HepG2 (cell line): ENCODE measurements around the gene NSMCE1. TPM values are rescaled to one million over a fixed set of nuclear protein-coding genes. Genes with fewer than 3 reads are reported as not detected.

Source experiments
- ARHGAP35 ChIP-seq: sonication (generic); formaldehyde crosslinking; IDR thresholded peaks from 2 replicates; pipeline ENCODE4 v1.9.0; 2022; ENCODE audit warnings: mild to moderate bottlenecking, inconsistent platforms, moderate library complexity, missing genetic modification reagents, borderline replicate concordance
- ARNT2 ChIP-seq: sonication (generic); formaldehyde crosslinking; IDR thresholded peaks from 2 replicates; pipeline ENCODE4 v1.8.0; 2022; ENCODE audit warnings: mild to moderate bottlenecking, low read depth, missing genetic modification reagents, moderate library complexity
- FOXP1 ChIP-seq, 2 experiments: fragments of 450-650 bp in 1 of 2; IDR thresholded peaks; 2 replicates each; pipeline ENCODE4 v1.6.1; 2017 to 2018; ENCODE audit warnings: antibody characterized with exemption in 1 of 2
- GATAD1 ChIP-seq: IDR thresholded peaks from 2 replicates; pipeline ENCODE4 v1.6.1; 2016; ENCODE audit warnings: missing genetic modification reagents, missing compliant biosample characterization
- GTF3A ChIP-seq: sonication (generic); formaldehyde crosslinking; conservative IDR thresholded peaks from 2 replicates; pipeline ENCODE4 v1.4.0; 2020; ENCODE audit warnings: mild to moderate bottlenecking, missing genetic modification reagents
- HOXA3 ChIP-seq: sonication (generic); formaldehyde crosslinking; IDR thresholded peaks from 2 replicates; pipeline ENCODE4 v1.5.0; 2020; ENCODE audit warnings: missing genetic modification reagents
- MIER3 ChIP-seq: IDR thresholded peaks from 2 replicates; pipeline ENCODE4 v1.6.1; 2016; ENCODE audit warnings: missing compliant biosample characterization, borderline replicate concordance
- NRL ChIP-seq: sonication (generic); formaldehyde crosslinking; IDR thresholded peaks from 2 replicates; pipeline ENCODE4 v1.5.0; 2020; ENCODE audit warnings: missing genetic modification reagents, mild to moderate bottlenecking, moderate library complexity, borderline replicate concordance
- PAF1 ChIP-seq: IDR thresholded peaks from 2 replicates; pipeline ENCODE4 v1.6.1; 2016; ENCODE audit warnings: missing genetic modification reagents, missing compliant biosample characterization
- SMAD9 ChIP-seq: sonication (generic); formaldehyde crosslinking; IDR thresholded peaks from 2 replicates; pipeline ENCODE4 v1.5.1; 2020; ENCODE audit warnings: mild to moderate bottlenecking, missing genetic modification reagents
- SRSF1 ChIP-seq: fragments of 200-400 bp; formaldehyde crosslinking; optimal IDR thresholded peaks from 2 replicates; pipeline ENCODE3; 2017; ENCODE audit warnings: mild to moderate bottlenecking, low read depth, low read length, moderate library complexity
- SSRP1 ChIP-seq: IDR thresholded peaks from 2 replicates; pipeline ENCODE4 v1.6.1; 2016; ENCODE audit warnings: control low read depth
- STAG1 ChIP-seq: sonication (generic); formaldehyde crosslinking; IDR thresholded peaks from 2 replicates; pipeline ENCODE4 v1.4.0; 2020; ENCODE audit warnings: missing genetic modification reagents
- ZBTB14 ChIP-seq: sonication (generic); formaldehyde crosslinking; IDR thresholded peaks from 2 replicates; pipeline ENCODE4 v1.4.0; 2020; ENCODE audit warnings: missing genetic modification reagents
- ZNF143 ChIP-seq: sonication (generic); formaldehyde crosslinking; IDR thresholded peaks from 2 replicates; pipeline ENCODE4 v1.4.0; 2020; ENCODE audit warnings: missing genetic modification reagents
- ZNF205 ChIP-seq: IDR thresholded peaks from 2 replicates; pipeline ENCODE4 v1.6.1; 2018; ENCODE audit warnings: missing biosample characterization, missing genetic modification reagents
- ZNF3 ChIP-seq: IDR thresholded peaks from 2 replicates; pipeline ENCODE4 v1.7.0; 2017; ENCODE audit warnings: inconsistent platforms
- ZNF451 ChIP-seq: sonication (generic); formaldehyde crosslinking; IDR thresholded peaks from 2 replicates; pipeline ENCODE4 v1.5.0; 2020; ENCODE audit warnings: mild to moderate bottlenecking, missing genetic modification reagents
- ZNF614 ChIP-seq: IDR thresholded peaks from 2 replicates; pipeline ENCODE4 v1.6.1; 2018; ENCODE audit warnings: missing biosample characterization, missing genetic modification reagents, inconsistent platforms, borderline replicate concordance
- ZNF737 ChIP-seq: sonication (generic); formaldehyde crosslinking; IDR thresholded peaks from 2 replicates; pipeline ENCODE4 v1.5.0; 2020; ENCODE audit warnings: missing genetic modification reagents, mild to moderate bottlenecking, borderline replicate concordance
- ZNF773 ChIP-seq: sonication (generic); formaldehyde crosslinking; IDR thresholded peaks from 2 replicates; pipeline ENCODE4 v1.4.0; 2020; ENCODE audit warnings: missing genetic modification reagents, borderline replicate concordance
- polyA plus RNA-seq, 8 experiments: library from polyadenylated mRNA; depleted of rRNA in 3 of 8; stranded (reverse) in 7 of 8; unstranded in 1 of 8; fragments of >200 nt; fragmentation: Illumina TruSeq in 4 of 8; extraction: Trizol in 4 of 8; gene quantifications; 2 replicates each; pipeline versions ENCODE4 v1.2.1 to v1.2.3, GENCODE V29; 2011 to 2016; ENCODE audit warnings: low read depth in 4 of 8, missing spikeins in 1 of 8, mixed read lengths in 1 of 8; ENCODE audit not compliant: insufficient read depth in 1 of 8
- total RNA-seq, 5 experiments: library from RNA; depleted of rRNA; stranded (reverse); fragments of >200 nt; fragmentation: Illumina TruSeq; extraction: Trizol; gene quantifications; 2 replicates each; pipeline ENCODE4 v1.2.3, GENCODE V29; 2016; ENCODE audit warnings: low read depth in 1 of 5
- TF ChIP-seq, protein P1 (sequence below): sonication (generic); formaldehyde crosslinking; IDR thresholded peaks from 2 replicates; pipeline ENCODE4 v1.4.0; 2020; ENCODE audit warnings: missing genetic modification reagents
- TF ChIP-seq, protein P2 (sequence below): sonication (generic); IDR thresholded peaks from 2 replicates; pipeline ENCODE4 v1.6.1; 2016; ENCODE audit warnings: low read depth, borderline replicate concordance
- TF ChIP-seq, protein P3 (sequence below): conservative IDR thresholded peaks from 2 replicates; pipeline ENCODE4 v1.6.1; 2018; ENCODE audit warnings: missing genetic modification reagents

NSMCE1 gene
- total and polyA plus RNA-seq, 2 of the 13 experiments (the other 11 are each of a cell fraction or from before 2014, with no cell fraction given) = 42.7 to 52.9 TPM

GRCh38 chr16:27202923-27203506, 65.6 kb downstream of the NSMCE1 start (continued):
- TF ChIP-seq FOXP1 (IDR thresholded peaks at IDR 0.05) (no peak), FOXP1 (CRISPR knock-in tag; IDR thresholded peaks at IDR 0.05) (peak; percentile 51), ZNF451 (no peak), ZNF205 (CRISPR knock-in tag) (no peak), ZNF737 (CRISPR knock-in tag) (no peak), ARHGAP35 (CRISPR knock-in tag) (no peak; the same call in 1 of the 2 replicates), ZNF3 (0 out of 2 replicates have a peak, but pooled peaks have one; percentile 23), NRL (CRISPR knock-in tag) (no peak; the same call in 1 of the 2 replicates), ZBTB14 (no peak), SRSF1 (no peak), MIER3 (CRISPR knock-in tag) (no peak; the same call in 1 of the 2 replicates), STAG1 (CRISPR knock-in tag) (0 out of 2 replicates have a peak, but pooled peaks have one; percentile 3), ARNT2 (no peak; the same call in 1 of the 2 replicates), ZNF614 (CRISPR knock-in tag) (no peak), SSRP1 (CRISPR knock-in tag) (no peak), GATAD1 (peak; percentile 95), PAF1 (CRISPR knock-in tag) (no peak), GTF3A (CRISPR knock-in tag) (0 out of 2 replicates have a peak, but pooled peaks have one; percentile 21), ZNF773 (no peak), SMAD9 (CRISPR knock-in tag) (0 out of 2 replicates have a peak, but pooled peaks have one; percentile 18), ZNF143 (CRISPR knock-in tag) (no peak), HOXA3 (CRISPR knock-in tag) (peak; percentile 90)
- TF ChIP-seq, protein P1, sequence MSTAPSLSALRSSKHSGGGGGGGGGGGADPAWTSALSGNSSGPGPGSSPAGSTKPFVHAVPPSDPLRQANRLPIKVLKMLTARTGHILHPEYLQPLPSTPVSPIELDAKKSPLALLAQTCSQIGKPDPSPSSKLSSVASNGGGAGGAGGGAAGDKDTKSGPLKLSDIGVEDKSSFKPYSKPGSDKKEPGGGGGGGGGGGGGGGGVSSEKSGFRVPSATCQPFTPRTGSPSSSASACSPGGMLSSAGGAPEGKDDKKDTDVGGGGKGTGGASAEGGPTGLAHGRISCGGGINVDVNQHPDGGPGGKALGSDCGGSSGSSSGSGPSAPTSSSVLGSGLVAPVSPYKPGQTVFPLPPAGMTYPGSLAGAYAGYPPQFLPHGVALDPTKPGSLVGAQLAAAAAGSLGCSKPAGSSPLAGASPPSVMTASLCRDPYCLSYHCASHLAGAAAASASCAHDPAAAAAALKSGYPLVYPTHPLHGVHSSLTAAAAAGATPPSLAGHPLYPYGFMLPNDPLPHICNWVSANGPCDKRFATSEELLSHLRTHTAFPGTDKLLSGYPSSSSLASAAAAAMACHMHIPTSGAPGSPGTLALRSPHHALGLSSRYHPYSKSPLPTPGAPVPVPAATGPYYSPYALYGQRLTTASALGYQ (CRISPR knock-in tag) = no peak; the same call in 1 of the 2 replicates
- TF ChIP-seq, protein P2, sequence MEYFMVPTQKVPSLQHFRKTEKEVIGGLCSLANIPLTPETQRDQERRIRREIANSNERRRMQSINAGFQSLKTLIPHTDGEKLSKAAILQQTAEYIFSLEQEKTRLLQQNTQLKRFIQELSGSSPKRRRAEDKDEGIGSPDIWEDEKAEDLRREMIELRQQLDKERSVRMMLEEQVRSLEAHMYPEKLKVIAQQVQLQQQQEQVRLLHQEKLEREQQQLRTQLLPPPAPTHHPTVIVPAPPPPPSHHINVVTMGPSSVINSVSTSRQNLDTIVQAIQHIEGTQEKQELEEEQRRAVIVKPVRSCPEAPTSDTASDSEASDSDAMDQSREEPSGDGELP = peak; percentile 73; the same call in 1 of the 2 replicates
- TF ChIP-seq, protein P3, sequence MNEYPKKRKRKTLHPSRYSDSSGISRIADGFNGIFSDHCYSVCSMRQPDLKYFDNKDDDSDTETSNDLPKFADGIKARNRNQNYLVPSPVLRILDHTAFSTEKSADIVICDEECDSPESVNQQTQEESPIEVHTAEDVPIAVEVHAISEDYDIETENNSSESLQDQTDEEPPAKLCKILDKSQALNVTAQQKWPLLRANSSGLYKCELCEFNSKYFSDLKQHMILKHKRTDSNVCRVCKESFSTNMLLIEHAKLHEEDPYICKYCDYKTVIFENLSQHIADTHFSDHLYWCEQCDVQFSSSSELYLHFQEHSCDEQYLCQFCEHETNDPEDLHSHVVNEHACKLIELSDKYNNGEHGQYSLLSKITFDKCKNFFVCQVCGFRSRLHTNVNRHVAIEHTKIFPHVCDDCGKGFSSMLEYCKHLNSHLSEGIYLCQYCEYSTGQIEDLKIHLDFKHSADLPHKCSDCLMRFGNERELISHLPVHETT (CRISPR knock-in tag) = no peak
